HL-60 (cell line): ENCODE measurements around the gene MDM2.

Source experiments
- POLR2AphosphoS5 ChIP-seq: IDR thresholded peaks from 2 replicates; pipeline ENCODE4 v1.6.1; 2012; ENCODE audit warnings: low read depth
- TF ChIP-seq, protein P1 (sequence below): IDR thresholded peaks from 2 replicates; pipeline ENCODE4 v1.6.1; 2012; ENCODE audit warnings: low read depth; ENCODE audit not compliant: insufficient replicate concordance
- TF ChIP-seq, protein P2 (sequence below): IDR thresholded peaks from one replicate; pipeline ENCODE4 v1.5.1; 2011; ENCODE audit warnings: low read length, control low read depth, inconsistent platforms; ENCODE audit not compliant: insufficient read depth

DNA sequence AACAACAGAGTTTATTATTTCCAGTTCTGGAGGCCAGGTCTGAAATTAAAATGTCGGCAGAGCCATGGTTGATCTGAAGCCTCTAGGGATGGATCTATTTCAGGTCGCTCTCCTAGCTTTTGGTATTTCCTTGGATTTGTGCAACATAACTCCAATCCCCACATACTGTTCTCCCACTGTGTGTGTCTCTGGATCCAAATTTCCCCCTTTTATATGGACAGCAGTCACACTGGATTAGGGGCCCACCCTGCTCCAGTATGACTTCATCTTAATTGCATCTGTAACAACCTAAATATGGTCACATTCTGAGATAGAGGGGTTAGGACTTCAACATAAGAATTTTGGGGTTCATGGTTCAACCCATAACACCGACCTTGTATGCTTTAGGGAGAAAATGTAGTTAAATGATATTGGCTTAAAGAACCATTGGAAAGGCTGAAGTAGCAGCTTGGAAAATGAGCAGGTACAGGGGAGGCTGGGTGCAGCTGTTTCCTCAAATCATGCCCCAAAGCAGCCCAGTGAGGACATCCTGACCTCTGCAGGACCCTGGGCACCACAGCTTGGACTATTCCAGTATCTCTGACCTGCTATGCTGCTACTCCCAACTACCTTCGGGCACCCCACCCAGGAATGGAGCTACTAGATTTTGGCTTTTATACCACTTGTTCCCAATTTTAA lies 13.9 kb upstream of the MDM2 start:
- TF ChIP-seq, protein P1, sequence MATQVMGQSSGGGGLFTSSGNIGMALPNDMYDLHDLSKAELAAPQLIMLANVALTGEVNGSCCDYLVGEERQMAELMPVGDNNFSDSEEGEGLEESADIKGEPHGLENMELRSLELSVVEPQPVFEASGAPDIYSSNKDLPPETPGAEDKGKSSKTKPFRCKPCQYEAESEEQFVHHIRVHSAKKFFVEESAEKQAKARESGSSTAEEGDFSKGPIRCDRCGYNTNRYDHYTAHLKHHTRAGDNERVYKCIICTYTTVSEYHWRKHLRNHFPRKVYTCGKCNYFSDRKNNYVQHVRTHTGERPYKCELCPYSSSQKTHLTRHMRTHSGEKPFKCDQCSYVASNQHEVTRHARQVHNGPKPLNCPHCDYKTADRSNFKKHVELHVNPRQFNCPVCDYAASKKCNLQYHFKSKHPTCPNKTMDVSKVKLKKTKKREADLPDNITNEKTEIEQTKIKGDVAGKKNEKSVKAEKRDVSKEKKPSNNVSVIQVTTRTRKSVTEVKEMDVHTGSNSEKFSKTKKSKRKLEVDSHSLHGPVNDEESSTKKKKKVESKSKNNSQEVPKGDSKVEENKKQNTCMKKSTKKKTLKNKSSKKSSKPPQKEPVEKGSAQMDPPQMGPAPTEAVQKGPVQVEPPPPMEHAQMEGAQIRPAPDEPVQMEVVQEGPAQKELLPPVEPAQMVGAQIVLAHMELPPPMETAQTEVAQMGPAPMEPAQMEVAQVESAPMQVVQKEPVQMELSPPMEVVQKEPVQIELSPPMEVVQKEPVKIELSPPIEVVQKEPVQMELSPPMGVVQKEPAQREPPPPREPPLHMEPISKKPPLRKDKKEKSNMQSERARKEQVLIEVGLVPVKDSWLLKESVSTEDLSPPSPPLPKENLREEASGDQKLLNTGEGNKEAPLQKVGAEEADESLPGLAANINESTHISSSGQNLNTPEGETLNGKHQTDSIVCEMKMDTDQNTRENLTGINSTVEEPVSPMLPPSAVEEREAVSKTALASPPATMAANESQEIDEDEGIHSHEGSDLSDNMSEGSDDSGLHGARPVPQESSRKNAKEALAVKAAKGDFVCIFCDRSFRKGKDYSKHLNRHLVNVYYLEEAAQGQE, result no peak
- TF ChIP-seq, protein P2, sequence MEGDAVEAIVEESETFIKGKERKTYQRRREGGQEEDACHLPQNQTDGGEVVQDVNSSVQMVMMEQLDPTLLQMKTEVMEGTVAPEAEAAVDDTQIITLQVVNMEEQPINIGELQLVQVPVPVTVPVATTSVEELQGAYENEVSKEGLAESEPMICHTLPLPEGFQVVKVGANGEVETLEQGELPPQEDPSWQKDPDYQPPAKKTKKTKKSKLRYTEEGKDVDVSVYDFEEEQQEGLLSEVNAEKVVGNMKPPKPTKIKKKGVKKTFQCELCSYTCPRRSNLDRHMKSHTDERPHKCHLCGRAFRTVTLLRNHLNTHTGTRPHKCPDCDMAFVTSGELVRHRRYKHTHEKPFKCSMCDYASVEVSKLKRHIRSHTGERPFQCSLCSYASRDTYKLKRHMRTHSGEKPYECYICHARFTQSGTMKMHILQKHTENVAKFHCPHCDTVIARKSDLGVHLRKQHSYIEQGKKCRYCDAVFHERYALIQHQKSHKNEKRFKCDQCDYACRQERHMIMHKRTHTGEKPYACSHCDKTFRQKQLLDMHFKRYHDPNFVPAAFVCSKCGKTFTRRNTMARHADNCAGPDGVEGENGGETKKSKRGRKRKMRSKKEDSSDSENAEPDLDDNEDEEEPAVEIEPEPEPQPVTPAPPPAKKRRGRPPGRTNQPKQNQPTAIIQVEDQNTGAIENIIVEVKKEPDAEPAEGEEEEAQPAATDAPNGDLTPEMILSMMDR, result no peak
- no peak for TF ChIP-seq POLR2AphosphoS5
